Astrocyte (in vitro differentiated cells and primary cell): ENCODE results near the gene FAM3A.

Experiments used
- CTCF ChIP-seq: IDR thresholded peaks from 2 replicates; pipeline ENCODE4 v1.5.1; 2011; ENCODE audit warnings: low read depth, mild to moderate bottlenecking, inconsistent platforms, low read length, moderate library complexity; ENCODE audit not compliant: insufficient read depth
- EZH2 ChIP-seq: IDR thresholded peaks from 2 replicates; pipeline ENCODE4 v1.6.1; 2012; ENCODE audit warnings: mild to moderate bottlenecking, low read length, inconsistent platforms; ENCODE audit not compliant: insufficient read depth

GRCh38 chrX:154483325-154483724, 32.7 kb downstream of the FAM3A start:
- TF ChIP-seq CTCF: no peak
- TF ChIP-seq EZH2: no peak
